GM19467 (cell line): ENCODE results near the gene C17orf50.
"Not testable (repeated sequence)": the region's sequence is repeated elsewhere in the genome, so short reads cannot be mapped to it uniquely, and the experiment has no call there.

Experiments used
- ATAC-seq: cut with Tn5 transposase; IDR thresholded peaks from one replicate; pipeline ENCODE4 v1.9.1; 2021; ENCODE audit warnings: mild to moderate bottlenecking, moderate library complexity; ENCODE audit not compliant: unreplicated experiment

Gene C17orf50

GRCh38 chr17:35751541-35751940, 9.1 kb upstream of the C17orf50 start:
- ATAC-seq: not testable (repeated sequence)

GRCh38 chr17:35752471-35752870, 8.2 kb upstream of the C17orf50 start:
- ATAC-seq: no peak

GRCh38 chr17:35752945-35753764, 7.5 kb upstream of the C17orf50 start, which contains the start of gene GAS2L2:
Gene GAS2L2 (minus strand): TSS chr17:35753239. CDS start chr17:35752850, 389 bp downstream.
- ATAC-seq: no peak

GRCh38 chr17:35757243-35757642, 3.4 kb upstream of the C17orf50 start:
- no peak for ATAC-seq

- no peak for ATAC-seq
These were observed 914 bp downstream of the C17orf50 start for GRCh38 chr17:35761601-35762000.

GRCh38 chr17:35763767-35764122, 3.1 kb downstream of the C17orf50 start:
- ATAC-seq: no peak

GRCh38 chr17:35764123-35764991, 3.7 kb downstream of the C17orf50 start:
- peak; percentile 79 for ATAC-seq

- ATAC-seq: no peak
These were observed 4.5 kb downstream of the C17orf50 start for GRCh38 chr17:35765086-35765710.

GRCh38 chr17:35765756-35766488, 5.2 kb downstream of the C17orf50 start:
- no peak for ATAC-seq

- ATAC-seq: no peak
These were observed 5.8 kb downstream of the C17orf50 start for GRCh38 chr17:35766489-35766877.

GRCh38 chr17:35766903-35767510, 6.3 kb downstream of the C17orf50 start:
- no peak for ATAC-seq

GRCh38 chr17:35768797-35769196, 8.1 kb downstream of the C17orf50 start:
- ATAC-seq: no peak

- no peak for ATAC-seq
These were observed 9.3 kb downstream of the C17orf50 start for GRCh38 chr17:35769895-35770486.

- no peak for ATAC-seq
These were observed 12.4 kb downstream of the C17orf50 start for GRCh38 chr17:35773129-35773528.

- no peak for ATAC-seq
These were observed 13.2 kb downstream of the C17orf50 start for GRCh38 chr17:35773679-35774425.

- ATAC-seq: no peak
These were observed 13.8 kb downstream of the C17orf50 start for GRCh38 chr17:35774499-35774898.

GRCh38 chr17:35775039-35775438, 14.4 kb downstream of the C17orf50 start:
- ATAC-seq: no peak

- no peak for ATAC-seq
These were observed 14.9 kb downstream of the C17orf50 start for GRCh38 chr17:35775583-35775982.

- no peak for ATAC-seq
These were observed 18.0 kb downstream of the C17orf50 start for GRCh38 chr17:35778641-35779196.
